RKO (cell line): ENCODE results near the gene CUL4A.

Experiments used
- DNase-seq: peaks from one replicate; pipeline ENCODE4 v3.0.0-alpha.2; 2016; ENCODE audit warnings: low spot score

Gene CUL4A

DNA sequence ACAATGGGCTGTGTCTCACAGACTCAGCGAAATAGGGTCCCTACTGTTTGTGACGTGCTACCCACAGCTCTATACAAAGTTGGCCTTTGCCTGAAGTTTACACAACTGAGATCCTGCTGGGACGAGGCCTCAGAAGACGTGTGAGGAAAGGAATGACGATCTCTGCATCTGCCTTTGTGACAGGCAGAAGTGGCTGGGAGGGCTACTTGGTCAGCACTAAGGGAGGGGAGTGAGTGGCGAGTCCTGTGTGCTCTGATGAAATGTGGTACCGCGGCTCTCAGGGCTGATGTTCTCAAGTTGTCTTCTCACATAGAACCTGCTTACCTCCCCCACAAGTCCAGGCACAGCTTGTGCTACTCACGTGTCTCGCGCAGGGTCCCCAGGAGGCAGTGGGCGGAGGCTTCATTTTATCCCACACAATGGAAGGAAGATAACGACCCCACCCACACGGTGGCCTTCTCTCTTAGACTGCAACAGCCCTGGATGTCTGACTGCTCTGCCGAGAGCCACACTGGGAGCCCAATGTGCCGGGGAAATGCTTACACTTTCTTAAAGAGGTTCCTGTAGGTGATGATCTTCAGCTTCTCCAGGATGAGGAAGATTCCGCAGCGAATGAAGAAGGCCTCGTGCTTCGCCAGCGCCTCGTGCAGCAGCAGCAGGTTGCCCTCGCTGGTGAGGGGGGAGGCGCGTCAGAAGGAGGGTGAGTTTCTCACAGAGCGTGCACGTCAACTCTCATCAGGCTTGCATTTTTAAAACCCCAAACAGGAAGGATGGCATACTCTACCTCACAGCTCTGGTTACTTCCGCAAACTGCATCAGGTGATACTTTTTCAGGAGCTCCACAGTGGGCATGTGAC, 29.8 kb upstream of the CUL4A start:
- DNase-seq = no peak

DNA sequence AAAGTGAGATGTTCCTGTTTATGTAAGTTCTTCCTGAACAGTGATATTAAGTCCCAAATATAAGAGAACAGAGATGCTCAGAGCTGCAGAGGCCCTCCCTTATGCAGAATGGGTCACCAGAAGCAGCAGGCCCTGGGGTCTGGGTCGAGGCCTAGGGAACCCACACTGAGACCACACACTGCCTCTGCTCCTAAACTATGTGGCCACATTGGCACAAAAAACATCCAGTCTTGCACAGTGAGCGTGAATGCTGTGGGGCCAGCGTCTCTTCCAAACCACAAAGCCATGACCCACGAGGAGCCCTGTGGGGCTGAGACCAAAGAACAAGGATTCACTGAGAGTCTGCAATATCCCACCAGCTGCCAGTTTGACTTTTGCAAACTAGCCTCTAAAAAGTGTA, 27.4 kb upstream of the CUL4A start:
- DNase-seq = no peak

DNA sequence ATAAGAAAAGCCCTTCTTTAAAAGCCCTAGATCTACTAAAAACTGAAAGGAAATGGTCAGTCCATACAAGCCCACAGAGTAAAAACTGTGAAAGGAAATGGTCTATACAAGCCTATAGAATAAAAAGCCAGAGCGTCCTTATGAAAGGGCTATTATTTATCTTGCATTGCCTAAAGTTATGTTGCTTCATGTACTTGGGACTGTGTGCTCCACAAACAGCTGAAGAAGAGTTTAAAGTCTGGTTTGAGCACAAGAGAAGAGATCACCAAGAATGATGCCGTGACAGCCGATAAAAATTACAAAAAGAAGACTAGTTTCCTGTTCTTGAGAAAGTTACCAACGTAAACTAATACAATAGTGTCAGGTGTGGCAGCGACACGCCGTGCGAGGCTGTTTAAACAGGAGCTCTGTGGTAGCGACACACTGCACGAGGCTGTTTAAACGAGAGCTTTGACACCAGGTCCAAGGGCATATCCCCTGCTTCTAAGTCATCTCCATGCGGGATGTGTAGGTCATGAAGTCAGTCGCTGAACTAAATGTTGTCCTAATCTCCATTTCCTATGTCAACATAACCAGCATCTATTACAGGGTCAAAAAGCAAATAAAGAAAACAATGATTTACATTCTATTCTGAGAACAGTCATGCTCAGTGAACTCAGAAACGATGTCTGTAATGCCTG, 25.8 kb upstream of the CUL4A start:
- no peak for DNase-seq

DNA sequence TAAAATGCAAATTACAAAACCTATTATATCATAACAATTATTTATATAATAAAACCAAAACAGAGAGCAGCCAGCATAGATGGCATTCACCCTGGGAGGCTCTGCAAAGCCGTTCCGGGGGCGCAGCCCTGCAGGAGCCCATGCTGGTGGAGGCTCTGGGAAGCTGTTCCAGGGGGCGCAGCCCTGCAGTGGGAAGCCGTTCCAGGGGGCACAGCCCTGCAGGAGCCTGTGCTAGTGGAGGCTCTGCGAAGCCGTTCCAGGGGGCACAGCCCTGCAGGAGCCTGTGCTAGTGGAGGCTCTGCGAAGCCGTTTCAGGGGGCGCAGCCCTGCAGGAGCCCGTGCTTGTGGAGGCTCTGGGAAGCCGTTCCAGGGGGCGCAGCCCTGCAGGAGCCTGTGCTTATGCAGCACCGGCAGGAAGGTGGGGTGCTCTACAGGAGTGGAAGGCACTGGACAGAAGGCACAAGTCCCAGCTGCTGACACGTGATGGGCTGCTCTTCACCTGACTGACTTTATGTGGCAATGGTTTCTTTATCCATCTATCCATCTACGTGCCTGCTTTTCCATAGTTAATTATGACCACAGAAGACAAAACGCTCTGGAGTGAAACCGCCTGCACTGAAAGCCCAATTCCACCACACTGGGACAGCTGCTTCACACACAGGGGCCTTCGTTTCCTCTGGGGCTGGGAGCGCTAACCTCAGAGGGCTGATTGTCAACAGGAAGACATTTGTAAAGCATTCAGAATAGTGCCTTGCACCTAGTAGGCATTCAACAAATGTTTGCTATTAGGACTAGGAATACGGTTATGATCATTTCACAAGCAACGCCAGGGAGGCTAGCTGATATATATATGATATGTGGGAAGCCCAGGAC, 24.6 kb upstream of the CUL4A start:
- DNase-seq = no peak

DNA sequence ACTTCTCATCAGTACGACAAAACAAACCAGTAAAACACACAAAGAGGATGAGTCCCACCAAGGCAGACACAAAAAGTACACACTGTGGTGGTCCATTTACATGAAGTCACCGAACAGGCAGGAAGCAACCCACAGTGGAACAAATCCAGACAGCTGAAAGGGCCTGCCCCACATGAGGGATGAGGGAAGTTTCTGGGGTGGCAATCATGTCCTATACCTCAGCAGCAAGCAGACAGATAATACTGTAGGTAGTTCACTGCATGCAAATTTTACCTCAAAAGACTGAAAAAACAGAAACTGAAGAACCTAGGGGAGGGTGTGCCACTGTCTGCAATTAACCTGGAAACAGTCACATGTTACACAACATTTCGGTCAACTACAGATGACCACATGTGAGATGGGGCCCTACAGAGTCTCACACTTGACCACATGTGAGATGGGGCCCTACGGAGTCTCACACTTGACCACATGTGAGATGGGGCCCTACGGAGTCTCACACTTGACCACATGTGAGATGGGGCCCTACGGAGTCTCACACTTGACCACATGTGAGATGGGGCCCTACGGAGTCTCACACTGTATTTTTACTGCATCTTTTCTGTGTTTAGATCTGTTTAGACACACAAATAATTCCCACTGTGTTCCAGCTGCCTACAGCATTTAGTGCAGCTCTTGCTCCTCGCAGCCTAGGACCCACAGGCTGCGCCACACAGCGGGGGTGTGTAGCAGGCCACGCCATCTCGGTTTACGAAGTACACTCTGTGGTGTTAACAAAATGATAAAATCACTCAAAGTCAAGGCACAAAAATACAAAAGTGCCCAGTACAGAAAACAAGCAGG, 23.1 kb upstream of the CUL4A start:
- DNase-seq = no peak

DNA sequence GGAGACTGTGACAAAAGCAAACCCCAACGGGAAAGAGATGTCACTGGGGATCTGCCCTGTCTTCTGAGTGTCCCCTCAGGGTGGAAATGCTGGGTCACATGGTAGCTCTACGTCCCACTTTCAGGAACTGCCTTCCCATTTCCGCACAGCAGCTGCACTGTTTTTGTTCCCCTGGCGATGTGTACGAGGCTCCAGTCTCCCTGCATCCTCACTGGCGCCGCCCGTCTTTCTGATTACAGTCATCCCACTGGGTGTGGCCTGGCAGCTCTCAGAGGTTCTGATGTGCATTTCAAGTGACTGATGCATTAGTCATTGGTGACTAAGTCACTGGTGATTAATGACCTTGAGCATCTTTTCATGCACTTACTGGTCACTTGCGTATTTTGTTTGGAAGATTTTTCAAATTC, 22.1 kb upstream of the CUL4A start:
- DNase-seq = peak; percentile 99

DNA sequence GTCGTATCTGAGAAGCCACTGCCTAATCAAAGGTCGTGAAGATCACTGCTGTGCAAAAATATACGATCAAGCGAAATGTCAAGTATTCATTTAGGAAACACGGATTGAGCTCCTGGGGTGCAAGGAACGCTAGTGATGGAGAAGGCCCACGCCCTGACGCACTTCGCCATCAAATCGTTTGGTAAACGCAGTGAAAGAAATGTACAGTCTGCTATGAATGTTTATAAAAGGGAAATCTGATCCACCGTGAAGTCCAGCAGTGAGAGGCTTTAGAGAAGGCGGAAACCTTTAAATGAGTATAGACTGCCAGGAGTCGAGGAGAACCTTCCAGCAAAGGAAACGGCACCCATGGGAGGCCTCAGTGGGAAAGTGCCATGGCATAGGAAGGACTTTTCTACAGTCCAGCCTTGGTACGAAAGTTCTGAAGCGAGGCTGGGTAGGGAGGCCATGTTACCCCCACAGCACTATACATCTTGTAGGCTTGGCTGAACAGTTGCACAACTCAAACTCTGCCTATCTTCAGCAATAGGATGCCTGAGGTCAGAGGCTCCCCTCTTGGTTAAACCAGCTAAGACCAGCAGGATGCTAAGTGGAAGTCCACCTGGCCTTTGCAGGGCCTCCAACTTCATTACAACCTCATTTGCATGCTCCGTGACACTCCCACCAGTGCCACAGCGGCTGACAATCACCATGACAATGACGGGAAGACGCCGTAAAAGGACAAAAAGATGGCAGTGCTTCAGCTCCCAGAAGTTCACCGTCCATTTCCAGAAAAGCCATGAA, 21.3 kb upstream of the CUL4A start:
- DNase-seq = no peak

DNA sequence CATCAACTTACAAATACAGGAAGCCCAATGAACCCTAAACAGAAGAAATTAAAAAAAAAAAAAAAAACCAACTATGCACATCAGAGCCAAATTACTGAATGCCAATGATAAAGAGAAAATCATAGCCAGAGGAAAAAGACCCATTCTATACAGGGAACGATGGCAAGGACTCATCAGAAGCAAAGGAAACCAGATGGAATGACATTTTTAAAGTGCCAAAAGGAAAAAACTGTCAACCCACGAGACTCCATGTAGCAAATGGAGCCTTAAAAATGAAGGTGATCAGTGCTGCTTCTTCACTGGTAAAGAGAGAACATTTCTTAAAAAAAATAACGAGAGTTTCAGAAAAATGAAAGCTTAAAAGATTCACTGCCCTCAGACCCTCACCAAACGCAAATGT, 19.2 kb upstream of the CUL4A start:
- DNase-seq = no peak

DNA sequence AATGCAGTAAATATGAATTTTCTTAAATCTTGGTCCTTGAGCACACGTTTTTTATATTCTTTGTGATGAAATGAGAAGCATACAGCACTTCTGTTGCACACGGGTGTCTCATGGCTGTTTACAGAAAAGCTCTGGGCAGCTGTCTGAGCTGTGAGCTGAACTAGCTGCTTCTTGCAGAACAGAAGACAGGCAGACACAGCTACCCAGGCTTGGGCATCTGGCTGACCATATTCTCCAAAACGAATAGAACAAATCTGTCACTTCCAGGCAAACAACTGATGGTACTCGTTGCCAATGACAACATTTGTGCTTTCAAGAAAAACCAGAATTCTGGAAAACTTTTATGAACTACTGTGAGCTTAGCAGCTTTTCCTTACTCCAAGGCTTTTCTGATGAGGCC, 17.1 kb upstream of the CUL4A start:
- no peak for DNase-seq

DNA sequence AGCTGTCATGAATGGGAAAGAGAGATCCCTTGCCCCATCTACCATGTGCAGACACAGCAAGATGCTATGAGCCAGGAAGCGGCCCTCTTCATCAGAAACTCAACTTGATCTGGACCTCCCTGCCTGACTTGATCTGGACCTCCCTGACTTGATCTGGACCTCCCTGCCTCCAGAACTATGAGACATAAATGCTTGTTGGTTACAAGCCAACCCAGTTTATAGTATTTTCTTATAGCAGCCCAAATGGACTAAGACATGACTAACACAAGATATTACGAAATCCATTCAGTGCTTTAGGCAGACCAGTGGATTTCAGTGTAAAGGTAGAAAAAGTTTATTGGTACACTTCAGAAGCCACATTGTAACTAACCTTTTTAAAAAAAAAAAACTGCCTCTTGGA, 16.5 kb upstream of the CUL4A start:
- DNase-seq = peak; percentile 39

DNA sequence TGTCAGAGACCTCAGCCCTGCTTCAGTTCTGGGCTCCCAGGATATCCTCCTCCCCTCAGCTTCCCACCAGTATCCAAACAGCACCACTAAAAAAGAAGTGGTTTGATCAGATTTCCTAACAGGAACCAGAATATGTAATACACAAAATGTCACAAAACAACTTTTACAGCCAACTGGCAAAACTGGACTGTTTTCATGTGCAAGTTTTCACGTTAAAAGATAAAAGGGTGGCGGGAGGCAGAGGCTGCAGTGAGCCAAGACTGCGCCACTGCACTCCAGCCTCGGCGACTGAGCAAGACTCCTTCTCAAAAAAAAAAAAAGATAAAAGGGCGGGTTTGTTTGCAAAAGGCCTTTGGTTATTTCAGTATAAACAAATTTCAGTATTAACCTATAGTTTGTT, 14.1 kb upstream of the CUL4A start:
- DNase-seq = no peak

DNA sequence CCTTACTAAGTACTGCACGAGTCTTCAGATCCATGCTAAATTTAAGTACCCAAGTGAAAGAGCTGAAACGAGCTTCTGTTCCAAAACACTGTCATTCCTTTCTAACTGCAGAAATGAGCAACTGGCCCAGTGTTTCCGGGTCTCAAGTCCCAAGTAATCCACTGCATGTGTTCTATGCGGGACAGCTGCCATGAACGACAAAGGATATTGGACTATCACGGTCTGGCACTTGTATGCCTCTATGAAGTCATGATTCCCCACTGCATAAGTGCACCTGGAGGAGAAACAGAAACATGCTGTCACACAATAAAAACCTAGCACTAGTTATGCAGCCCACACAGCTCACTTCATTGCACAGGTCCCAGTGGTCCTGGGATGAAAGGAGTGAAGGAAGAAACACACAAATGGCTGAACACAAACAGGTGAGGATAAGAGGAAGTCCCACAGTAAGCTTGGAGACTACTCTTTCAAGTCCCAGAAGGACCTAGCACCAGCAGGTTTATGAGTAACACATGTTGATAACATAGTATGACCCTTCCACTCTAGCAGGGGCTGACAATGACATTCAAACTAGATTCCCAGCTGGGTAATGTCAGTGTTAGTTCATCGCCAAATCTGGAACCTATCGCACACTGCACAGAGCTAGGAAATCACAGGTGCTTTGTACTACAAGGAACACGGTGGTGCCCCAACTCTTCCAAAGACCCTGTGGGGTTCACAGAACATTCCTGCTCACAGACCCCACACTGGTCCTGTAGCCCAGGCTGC, 12.3 kb upstream of the CUL4A start:
- no peak for DNase-seq

DNA sequence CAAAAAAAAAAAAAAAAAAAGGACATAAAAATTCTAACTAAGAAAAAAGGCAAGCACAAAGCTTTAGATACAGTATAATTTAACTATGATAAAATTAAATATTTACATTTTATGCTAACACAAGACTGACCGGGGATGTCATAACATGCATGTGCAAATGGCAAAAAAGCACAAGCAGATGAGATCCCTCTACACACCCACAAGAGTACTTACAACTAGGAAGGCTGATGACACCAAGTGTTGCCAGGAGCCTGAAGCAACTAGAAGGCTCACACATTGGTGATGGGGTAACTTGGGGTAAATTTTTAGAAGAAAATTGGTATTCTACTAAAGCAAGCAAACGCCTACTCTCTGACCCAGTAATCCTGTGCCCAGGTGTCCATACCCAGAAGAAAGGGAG, 7.6 kb upstream of the CUL4A start:
- no peak for DNase-seq

DNA sequence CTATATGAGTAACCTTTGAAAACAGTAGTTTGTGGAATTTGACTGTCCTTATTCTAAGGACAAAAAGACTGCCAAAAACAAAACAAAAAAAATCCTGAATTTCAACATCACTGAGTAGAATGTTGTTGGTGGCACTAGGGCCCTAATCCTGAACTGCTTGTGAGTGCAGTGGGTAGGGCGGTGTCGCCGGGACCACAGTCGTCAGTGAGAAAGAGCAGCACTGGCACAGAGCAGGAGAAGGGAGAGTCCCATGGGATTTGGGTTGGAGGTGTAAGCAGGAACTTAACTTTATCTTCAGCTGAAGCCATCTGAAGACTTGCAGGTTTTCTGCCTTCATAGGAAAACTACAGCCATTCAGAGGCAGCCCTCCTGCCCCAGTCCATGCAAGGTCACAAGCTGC, 6.5 kb upstream of the CUL4A start:
- DNase-seq = no peak

DNA sequence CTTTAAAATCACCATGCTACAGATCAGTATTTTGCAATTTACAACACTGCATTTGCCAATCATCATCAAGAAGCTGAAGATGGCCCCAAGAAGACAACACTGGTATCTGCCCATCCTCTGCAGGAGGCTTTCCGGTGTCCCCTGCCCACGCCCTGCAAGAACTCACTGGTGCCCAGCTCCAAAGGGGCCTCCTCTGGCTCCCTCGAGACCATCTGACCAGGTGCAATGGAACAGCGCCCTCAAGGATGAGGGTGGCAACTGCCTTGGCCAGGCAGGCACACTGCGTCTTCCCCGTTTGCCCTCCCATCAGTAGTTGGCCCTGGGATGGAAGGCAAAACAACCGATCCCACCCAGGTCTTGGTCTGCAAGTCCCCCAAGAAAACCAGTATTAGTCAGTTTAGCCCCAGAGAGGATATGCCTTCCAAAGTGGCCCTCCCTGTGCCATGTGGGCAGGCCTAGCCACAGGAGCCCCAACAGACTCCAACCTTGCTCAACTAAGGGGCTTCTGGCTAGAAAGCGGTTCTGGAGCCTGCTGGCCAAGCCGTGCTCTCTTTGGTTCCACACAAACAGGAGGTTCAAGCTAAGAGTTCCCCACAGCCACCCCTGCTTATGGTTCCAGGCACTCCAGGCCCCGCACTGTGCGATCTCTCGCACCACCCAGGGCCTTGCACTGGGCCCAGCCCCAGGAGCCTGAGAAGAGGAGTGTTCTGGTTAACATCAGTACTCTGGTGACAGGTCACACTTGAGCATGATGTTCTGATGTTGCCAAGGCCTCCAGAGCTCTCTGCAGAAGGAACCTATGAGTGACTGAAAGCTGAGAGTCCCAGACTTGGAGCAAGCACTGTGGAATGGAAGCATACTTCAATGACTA, 5.7 kb upstream of the CUL4A start:
- DNase-seq = no peak

DNA sequence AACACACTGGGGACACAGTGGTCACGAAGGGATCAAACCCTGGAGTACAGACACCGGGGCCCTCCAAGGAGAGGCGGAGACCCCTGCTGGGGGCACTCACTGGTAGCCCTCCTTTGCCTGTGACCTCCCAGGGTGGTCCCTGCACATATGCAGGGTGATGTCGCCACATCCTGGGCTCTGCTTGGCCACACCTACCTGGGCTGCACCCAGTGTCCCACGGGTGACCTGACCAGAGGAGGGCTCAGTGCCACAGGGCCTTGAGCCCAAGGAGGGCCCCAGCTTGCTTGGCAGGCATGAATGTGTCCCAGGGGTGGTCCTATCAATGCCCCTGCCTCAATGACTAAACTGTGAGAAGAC, 5.1 kb upstream of the CUL4A start:
- DNase-seq = no peak

DNA sequence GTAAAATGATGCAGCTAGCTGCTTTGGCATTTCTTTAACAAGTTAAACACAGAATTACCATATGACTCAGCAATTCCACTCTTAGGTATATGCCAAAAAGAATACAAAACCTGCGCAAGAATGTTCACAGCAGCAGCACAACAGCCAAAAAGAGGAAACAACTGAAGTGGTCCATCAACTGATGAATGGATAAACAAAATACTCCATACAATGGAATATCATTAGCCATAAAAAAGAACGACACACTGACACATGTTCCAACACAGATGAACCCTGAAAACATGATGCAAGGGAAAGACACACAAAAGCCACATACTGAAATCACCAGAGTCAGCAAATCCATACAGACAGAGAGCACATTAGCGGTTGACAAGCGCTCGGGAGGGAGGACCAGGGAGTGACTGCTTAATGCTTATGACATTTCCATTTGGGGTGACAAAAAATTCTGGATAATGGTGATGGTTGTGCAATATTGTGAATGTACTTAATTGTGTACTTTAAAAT, 3.9 kb upstream of the CUL4A start:
- DNase-seq = no peak

DNA sequence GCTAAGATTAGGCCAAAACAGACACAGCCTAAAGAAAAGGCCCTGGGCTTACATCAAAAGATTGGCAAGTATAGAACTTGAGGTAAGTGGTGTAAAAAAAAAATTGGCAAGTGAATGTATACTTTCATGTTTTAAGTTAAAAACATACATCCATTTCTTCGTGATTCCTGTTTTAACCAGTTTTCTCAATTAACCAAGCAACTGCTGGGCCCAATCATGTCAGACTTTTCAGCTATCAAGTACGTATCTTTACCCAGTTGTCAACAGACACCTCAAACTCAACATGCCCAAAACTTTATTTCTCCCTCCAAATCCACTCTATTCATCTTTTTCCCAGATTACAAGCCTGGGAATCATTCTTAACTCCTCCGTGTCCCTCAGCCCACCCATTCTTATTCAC, 2.0 kb upstream of the CUL4A start:
- DNase-seq = no peak

DNA sequence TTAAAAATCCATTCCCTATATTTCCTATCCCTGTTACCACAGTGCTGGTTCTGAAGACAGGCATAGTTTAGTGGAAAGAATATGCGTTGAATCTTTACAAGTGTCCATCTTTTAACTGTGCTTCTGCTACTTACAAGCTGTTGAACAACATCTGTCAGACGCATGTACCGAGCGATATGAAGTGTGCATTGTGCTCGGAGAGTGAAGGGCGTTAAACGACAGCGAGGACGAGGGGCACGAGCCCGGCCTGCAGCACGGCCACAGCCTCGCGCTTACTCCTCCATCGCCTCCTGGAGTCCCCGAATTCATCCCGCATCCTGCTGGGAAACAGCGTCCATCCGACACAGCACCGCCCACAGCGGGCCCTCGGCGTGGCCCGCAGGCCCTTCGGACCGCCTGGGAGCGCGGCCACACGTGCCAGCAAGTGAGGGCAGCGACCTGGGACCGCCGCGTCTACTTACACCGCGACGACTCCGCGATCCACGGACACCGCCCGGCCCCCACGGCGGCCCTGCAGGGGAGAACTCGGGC, 1.5 kb upstream of the CUL4A start:
- DNase-seq = peak; percentile 65
